ENCODE data around the gene BMERB1.
A peak's percentile ranks its signal among the peaks of the same experiment; 100 is the strongest.
"Not testable (repeated sequence)": the region's sequence is repeated elsewhere in the genome, so short reads cannot be mapped to it uniquely, and the experiment has no call there.

The BMERB1 gene

GRCh38 chr16:15466131-15466530 is 31.7 kb downstream of the BMERB1 start:
- DNase-seq: no peak

- no peak for DNase-seq
Measured at GRCh38 chr16:15466886-15467781, 32.7 kb downstream of the BMERB1 start.

GRCh38 chr16:15476971-15477370 is 42.6 kb downstream of the BMERB1 start:
- not testable (repeated sequence) for DNase-seq

- no peak for DNase-seq
Measured at GRCh38 chr16:15477802-15478201, 43.4 kb downstream of the BMERB1 start.

- peak; percentile 57 for DNase-seq
Measured at GRCh38 chr16:15482068-15482747, 47.8 kb downstream of the BMERB1 start.

GRCh38 chr16:15482748-15483298 is 48.4 kb downstream of the BMERB1 start:
- no peak for DNase-seq

- no peak for DNase-seq
Measured at GRCh38 chr16:15483857-15484256, 49.5 kb downstream of the BMERB1 start.

GRCh38 chr16:15484662-15485061 is 50.3 kb downstream of the BMERB1 start:
- DNase-seq: no peak

- no peak for DNase-seq
Measured at GRCh38 chr16:15485175-15485574, 50.8 kb downstream of the BMERB1 start.

GRCh38 chr16:15486661-15487060 is 52.3 kb downstream of the BMERB1 start:
- DNase-seq: no peak

- DNase-seq: no peak
Measured at GRCh38 chr16:15487336-15488284, 53.2 kb downstream of the BMERB1 start.

- DNase-seq: no peak
Measured at GRCh38 chr16:15489016-15489415, 54.6 kb downstream of the BMERB1 start.

- DNase-seq: no peak
Measured at GRCh38 chr16:15490123-15490711, 55.8 kb downstream of the BMERB1 start.

GRCh38 chr16:15491411-15491810 is 57.0 kb downstream of the BMERB1 start:
- no peak for DNase-seq

- DNase-seq: no peak
Measured at GRCh38 chr16:15492091-15492740, 57.8 kb downstream of the BMERB1 start.

- DNase-seq: no peak
Measured at GRCh38 chr16:15493466-15494180, 59.2 kb downstream of the BMERB1 start.

GRCh38 chr16:15494236-15494635 is 59.8 kb downstream of the BMERB1 start:
- DNase-seq: no peak

GRCh38 chr16:15495898-15496297 is 61.5 kb downstream of the BMERB1 start:
- no peak for DNase-seq

GRCh38 chr16:15498427-15499175 is 64.2 kb downstream of the BMERB1 start:
- no peak for DNase-seq

GRCh38 chr16:15502041-15502725 is 67.8 kb downstream of the BMERB1 start:
- DNase-seq: no peak
